Lung (tissue), 12 donors: ENCODE measurements around the gene ZFHX2. TPM values are rescaled to one million over a fixed set of nuclear protein-coding genes. Genes with fewer than 3 reads are reported as not detected.

Experiments
- ATAC-seq: fragments of 200-7000 bp; cut with Tn5 transposase; one replicate; pipeline ENCODE4 v1.9.1; 2020; ENCODE audit warnings: moderate number of reproducible peaks; ENCODE audit not compliant: insufficient read depth, low FRiP score
- DNase-seq, 3 donors: peaks; one replicate each; pipeline ENCODE4 v3.0.0-alpha.2; 2013 to 2017
- H3K27ac ChIP-seq, 2 donors: one replicate each; pipeline ENCODE4 v1.5.1; 2013; ENCODE audit warnings: mild to moderate bottlenecking in 2 of 2, moderate library complexity in 2 of 2, control low read depth in 1 of 2, inconsistent platforms in 1 of 2, low read depth in 1 of 2, low read length in 1 of 2
- H3K27me3 ChIP-seq, 3 donors: one replicate each; pipeline ENCODE4 v1.5.1; 2013; ENCODE audit warnings: low read length in 2 of 3; ENCODE audit not compliant: control insufficient read depth in 3 of 3, insufficient read depth in 3 of 3
- H3K36me3 ChIP-seq, 4 donors: one replicate each; pipeline ENCODE4 v1.5.1; 2013; ENCODE audit warnings: low read length in 4 of 4, mild to moderate bottlenecking in 1 of 4, moderate library complexity in 1 of 4; ENCODE audit not compliant: control insufficient read depth in 4 of 4, insufficient read depth in 4 of 4
- H3K4me1 ChIP-seq, 5 donors: one replicate each; pipeline ENCODE4 v1.5.1; 2013; ENCODE audit warnings: low read length in 5 of 5, mild to moderate bottlenecking in 2 of 5, moderate library complexity in 1 of 5; ENCODE audit not compliant: control insufficient read depth in 5 of 5, insufficient read depth in 5 of 5
- H3K4me3 ChIP-seq: one replicate; pipeline ENCODE4 v1.5.1; 2013; ENCODE audit warnings: mild to moderate bottlenecking, control low read depth, moderate library complexity
- H3K9ac ChIP-seq, 2 donors: one replicate each; pipeline ENCODE4 v1.5.1; 2013; ENCODE audit warnings: low read length in 2 of 2, control low read depth in 1 of 2; ENCODE audit not compliant: insufficient read depth in 1 of 2
- H3K9me3 ChIP-seq, 4 donors: one replicate each; pipeline ENCODE4 v1.5.1; 2013; ENCODE audit warnings: low read length in 3 of 4, mild to moderate bottlenecking in 1 of 4, moderate library complexity in 1 of 4; ENCODE audit not compliant: control insufficient read depth in 4 of 4, insufficient read depth in 3 of 4
- CTCF ChIP-seq: IDR thresholded peaks from 2 replicates; pipeline ENCODE4 v1.5.1; 2012; ENCODE audit warnings: mild to moderate bottlenecking; ENCODE audit errors: control extremely low read depth, extremely low read depth
- WGBS, 2 donors: extraction: QIAGEN DNeasy Blood & Tissue Kit; methylation state at CpG; one replicate each; pipeline ENCODE4 v1.1.7; 2013; 5-methylcytosine and 5-hydroxymethylcytosine counted together
- polyA plus RNA-seq, 2 donors: library from polyadenylated mRNA; stranded (reverse); fragments of 200-250 nt; gene quantifications; one replicate each; pipeline ENCODE4 v1.2.1, GENCODE V29; 2013
- total RNA-seq, 2 donors: library from RNA; depleted of rRNA in 1 of 2; stranded (reverse); fragments of >200 nt in 1 of 2; gene quantifications; one replicate each; pipeline ENCODE4 v1.2.1, GENCODE V29; 2014 to 2021
- donor health status: control.
- donor health status: control.
- donor health status: Bipolar disorder and iron deficiency.
- donor health status: healthy.
- donor health status: DM: yes; HTN: yes; CAD: no.

Gene ZFHX2
- total and polyA plus RNA-seq, 4 donors, result 0.50 to 4.5 (median 0.75) TPM

GRCh38 chr14:23514644-23514957, 37.0 kb downstream of the ZFHX2 start:
- Histone ChIP-seq H3K27ac (no peak overlapping the region), H3K27me3 (no peaks in the 10 kb centered on the region), H3K9ac (no peak overlapping the region), H3K4me1 (no peaks in the 10 kb centered on the region), H3K4me3 (no peak overlapping the region), H3K36me3 (peaks cover 0 to 2% (median 0%) of the 10 kb centered on the region in 4 donors), H3K9me3 (no peaks in the 10 kb centered on the region)
- DNase-seq, result no peak
- 79 to 84% methylated on average over 3 of the region's 3 CpGs for WGBS, 2 donors
- TF ChIP-seq CTCF, result no peak
- ATAC-seq, result no peak

GRCh38 chr14:23513818-23514643, 37.5 kb downstream of the ZFHX2 start:
- Histone ChIP-seq H3K27ac (no peak overlapping the region), H3K9me3 (no peaks in the 10 kb centered on the region), H3K27me3 (no peaks in the 10 kb centered on the region), H3K9ac (no peak overlapping the region), H3K36me3 (peaks cover 0 to 2% (median 0%) of the 10 kb centered on the region in 4 donors), H3K4me3 (no peak overlapping the region), H3K4me1 (no peaks in the 10 kb centered on the region)
- TF ChIP-seq CTCF, result no peak
- 86 to 88% methylated on average over 8 of the region's 8 CpGs for WGBS, 2 donors
- ATAC-seq (no peak), DNase-seq (no peak)

- Histone ChIP-seq H3K4me1 (no peaks in the 10 kb centered on the region), H3K27ac (no peak overlapping the region), H3K36me3 (peaks cover 0 to 2% (median 0%) of the 10 kb centered on the region in 4 donors), H3K9me3 (no peaks in the 10 kb centered on the region), H3K9ac (no peak overlapping the region), H3K27me3 (no peaks in the 10 kb centered on the region), H3K4me3 (no peak overlapping the region)
- DNase-seq (no peak), ATAC-seq (no peak)
- no peak for TF ChIP-seq CTCF
- WGBS, 2 donors, result 90 to 92% methylated on average over 23 to 25 of the region's 25 CpGs
These were observed 38.4 kb downstream of the ZFHX2 start for GRCh38 chr14:23513005-23513817.
